ENCODE results near the gene VWCE. TPM values are rescaled to one million over a fixed set of nuclear protein-coding genes. Genes with fewer than 3 reads are reported as not detected.

Gene VWCE
- total RNA-seq, 2 experiments from 2014 or later: 0.64 to 1.0 TPM

DNA sequence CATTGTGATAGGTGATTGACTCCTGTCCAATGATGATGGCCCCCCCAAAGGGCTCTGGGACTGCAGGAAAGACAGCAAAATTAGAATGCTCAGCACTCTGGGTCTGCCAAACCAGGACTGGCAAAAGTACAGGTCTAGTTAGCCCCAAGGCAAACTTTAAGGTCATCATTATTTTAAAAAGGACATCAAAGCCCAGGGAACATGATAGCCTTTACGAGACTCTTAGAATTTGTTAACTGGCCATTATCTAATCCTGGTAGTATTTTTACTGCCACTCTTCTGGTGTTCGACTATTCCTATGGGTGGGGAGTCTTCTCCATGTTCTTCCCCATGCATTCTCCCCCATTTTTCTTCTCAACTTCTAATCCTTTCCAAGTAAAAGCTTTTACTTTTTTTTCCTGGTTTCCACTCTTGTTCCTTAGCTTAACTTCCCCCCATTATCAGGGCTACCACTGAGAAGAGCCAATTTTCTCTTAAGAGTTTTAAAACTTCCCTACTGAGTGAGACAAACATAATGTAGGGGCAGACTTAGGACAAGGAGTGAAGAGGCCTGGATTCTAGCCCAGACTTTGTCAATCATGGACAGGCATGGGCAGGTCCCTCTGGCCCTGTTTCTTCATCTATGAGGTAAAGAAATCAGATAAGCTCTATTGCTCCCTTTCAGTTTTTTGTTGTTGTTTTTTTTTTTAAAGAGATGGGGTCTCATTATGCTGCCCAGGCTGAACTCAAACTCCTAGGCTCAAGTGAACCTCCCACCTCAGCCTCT lies 30.7 kb upstream of the VWCE start:
- H3K9me3 ChIP-seq (ENCODE audit: control insufficient read depth in 1 of 2, insufficient read depth in 1 of 2, low read length in 2 of 2): no peaks in the 10 kb centered on the region
- Mint-ChIP-seq H3K9me3 (no peaks in the 10 kb centered on the region), H3K27me3 (no peaks in the 10 kb centered on the region), H3K4me1 (ENCODE audit: low read depth) (peaks cover 32% of the 10 kb centered on the region), H3K4me3 (no peak overlapping the region), H3K27ac (no peak overlapping the region), H3K36me3 (ENCODE audit: low read depth) (peaks cover 98% of the 10 kb centered on the region)
- H3K4me3 ChIP-seq (ENCODE audit: low read length): no peak overlapping the region
- H3K4me1 ChIP-seq (ENCODE audit: insufficient read depth, low read length): peaks cover 8% of the 10 kb centered on the region
- intact Hi-C loops (cut with DNase I, micrococcal nuclease): no loop called here
- H3K27ac ChIP-seq (ENCODE audit: low read depth in 1 of 2, low read length in 2 of 2): no peak overlapping the region
- ChIA-PET POLR2A (no interaction called here), CTCF (interaction anchor here (2.0 kb wide), 1 partner anchor 10 kb away, joined by 8 read pairs; no protein-coding TSS in a partner anchor)
- DNase-seq (no peak), ATAC-seq (ENCODE audit: poor library complexity) (no peak)
- TF ChIP-seq, protein P1, sequence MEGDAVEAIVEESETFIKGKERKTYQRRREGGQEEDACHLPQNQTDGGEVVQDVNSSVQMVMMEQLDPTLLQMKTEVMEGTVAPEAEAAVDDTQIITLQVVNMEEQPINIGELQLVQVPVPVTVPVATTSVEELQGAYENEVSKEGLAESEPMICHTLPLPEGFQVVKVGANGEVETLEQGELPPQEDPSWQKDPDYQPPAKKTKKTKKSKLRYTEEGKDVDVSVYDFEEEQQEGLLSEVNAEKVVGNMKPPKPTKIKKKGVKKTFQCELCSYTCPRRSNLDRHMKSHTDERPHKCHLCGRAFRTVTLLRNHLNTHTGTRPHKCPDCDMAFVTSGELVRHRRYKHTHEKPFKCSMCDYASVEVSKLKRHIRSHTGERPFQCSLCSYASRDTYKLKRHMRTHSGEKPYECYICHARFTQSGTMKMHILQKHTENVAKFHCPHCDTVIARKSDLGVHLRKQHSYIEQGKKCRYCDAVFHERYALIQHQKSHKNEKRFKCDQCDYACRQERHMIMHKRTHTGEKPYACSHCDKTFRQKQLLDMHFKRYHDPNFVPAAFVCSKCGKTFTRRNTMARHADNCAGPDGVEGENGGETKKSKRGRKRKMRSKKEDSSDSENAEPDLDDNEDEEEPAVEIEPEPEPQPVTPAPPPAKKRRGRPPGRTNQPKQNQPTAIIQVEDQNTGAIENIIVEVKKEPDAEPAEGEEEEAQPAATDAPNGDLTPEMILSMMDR (IDR thresholded peaks at IDR 0.05): no peak
- peaks cover 92% of the 10 kb centered on the region for H3K36me3 ChIP-seq (ENCODE audit: insufficient read depth, low read length)
- H3K27me3 ChIP-seq (ENCODE audit: control insufficient read depth in 1 of 2, insufficient read depth in 2 of 2, low read length in 2 of 2): no peaks in the 10 kb centered on the region

DNA sequence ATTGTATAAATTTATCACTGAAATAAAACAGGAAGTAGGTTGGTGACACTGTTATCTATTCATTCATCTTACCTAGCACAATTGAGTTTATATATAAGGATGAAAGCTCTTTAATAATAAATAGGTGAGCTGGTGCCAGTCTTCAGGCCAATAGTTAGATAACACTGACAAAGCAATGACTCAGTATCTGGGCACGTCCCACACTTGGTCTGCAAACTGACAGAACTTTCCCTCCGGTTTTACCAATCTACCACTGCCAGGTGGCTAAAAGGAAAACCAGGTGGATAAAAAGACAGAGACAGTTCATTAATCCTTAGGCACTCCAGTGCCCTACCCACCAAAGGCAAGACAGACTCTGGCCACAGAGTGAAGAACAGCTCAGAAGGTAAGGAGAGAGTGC lies 20.1 kb upstream of the VWCE start:
- intact Hi-C loops (cut with DNase I, micrococcal nuclease): no loop called here
- no peaks in the 10 kb centered on the region for H3K4me1 Mint-ChIP-seq (ENCODE audit: low read depth)
- no peaks in the 10 kb centered on the region for H3K9me3 ChIP-seq (ENCODE audit: control insufficient read depth in 1 of 2, insufficient read depth in 1 of 2, low read length in 2 of 2)
- no peaks in the 10 kb centered on the region for H3K4me1 ChIP-seq (ENCODE audit: insufficient read depth, low read length)
- no peak for ATAC-seq (ENCODE audit: poor library complexity)
- no peak for DNase-seq
- no peaks in the 10 kb centered on the region for H3K27me3 ChIP-seq (ENCODE audit: control insufficient read depth in 1 of 2, insufficient read depth in 2 of 2, low read length in 2 of 2)
- POLR2A ChIA-PET: no interaction called here
- TF ChIP-seq, protein P1 (IDR thresholded peaks at IDR 0.05): no peak
- H3K27me3 Mint-ChIP-seq: no peaks in the 10 kb centered on the region
- peaks cover 84% of the 10 kb centered on the region for H3K36me3 ChIP-seq (ENCODE audit: insufficient read depth, low read length)
- H3K27ac Mint-ChIP-seq: no peak overlapping the region
- H3K4me3 ChIP-seq (ENCODE audit: low read length): no peak overlapping the region
- no peaks in the 10 kb centered on the region for H3K9me3 Mint-ChIP-seq
- CTCF ChIA-PET: interaction anchor here (1.3 kb wide), 1 partner anchor 70 kb away, joined by 3 read pairs; no protein-coding TSS in a partner anchor
- peaks cover 44% of the 10 kb centered on the region for H3K36me3 Mint-ChIP-seq (ENCODE audit: low read depth)
- H3K4me3 Mint-ChIP-seq: no peak overlapping the region
- no peak overlapping the region for H3K27ac ChIP-seq (ENCODE audit: low read depth in 1 of 2, low read length in 2 of 2)

DNA sequence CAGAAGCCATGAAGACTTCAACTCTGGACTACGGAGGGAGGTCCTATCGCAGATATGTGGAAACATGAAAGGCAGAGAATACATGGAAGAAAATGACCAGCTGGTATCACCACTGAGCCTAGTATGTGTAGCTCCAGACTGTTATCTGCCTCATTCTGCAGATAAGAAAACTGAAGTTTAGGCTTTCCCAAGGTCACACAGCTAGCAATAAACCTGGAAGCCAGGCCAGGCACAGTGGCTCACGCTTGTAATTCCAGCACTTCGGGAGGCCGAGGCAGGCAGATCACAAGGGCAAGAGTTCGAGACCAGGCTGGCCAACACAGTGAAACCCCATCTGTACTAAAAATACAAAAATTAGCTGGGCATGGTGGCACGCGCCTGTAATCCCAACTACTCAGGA lies 15.6 kb upstream of the VWCE start:
- Mint-ChIP-seq H3K36me3 (ENCODE audit: low read depth) (peaks cover 6% of the 10 kb centered on the region), H3K9me3 (no peaks in the 10 kb centered on the region), H3K4me3 (no peak overlapping the region), H3K27ac (no peak overlapping the region), H3K4me1 (ENCODE audit: low read depth) (no peaks in the 10 kb centered on the region), H3K27me3 (no peaks in the 10 kb centered on the region)
- no peak overlapping the region for H3K27ac ChIP-seq (ENCODE audit: low read depth in 1 of 2, low read length in 2 of 2)
- no peak for DNase-seq
- H3K4me3 ChIP-seq (ENCODE audit: low read length): no peak overlapping the region
- ChIA-PET POLR2A (no interaction called here), CTCF (no interaction called here)
- no peaks in the 10 kb centered on the region for H3K9me3 ChIP-seq (ENCODE audit: control insufficient read depth in 1 of 2, insufficient read depth in 1 of 2, low read length in 2 of 2)
- intact Hi-C loops (cut with DNase I, micrococcal nuclease): no loop called here
- H3K4me1 ChIP-seq (ENCODE audit: insufficient read depth, low read length): no peaks in the 10 kb centered on the region
- no peak for ATAC-seq (ENCODE audit: poor library complexity)
- TF ChIP-seq, protein P1 (IDR thresholded peaks at IDR 0.05): no peak
- H3K27me3 ChIP-seq (ENCODE audit: control insufficient read depth in 1 of 2, insufficient read depth in 2 of 2, low read length in 2 of 2): no peaks in the 10 kb centered on the region
- H3K36me3 ChIP-seq (ENCODE audit: insufficient read depth, low read length): peaks cover 95% of the 10 kb centered on the region
